Suprapubic skin (tissue), 3 donors: ENCODE data around the gene CD300E.

Experiments used
- POLR2AphosphoS5 ChIP-seq, 3 donors: sonication (generic); formaldehyde crosslinking; IDR thresholded peaks; one replicate each; pipeline ENCODE4 v1.6.1; 2017; ENCODE audit warnings: antibody characterized with exemption in 3 of 3
- TF ChIP-seq, protein P1 (sequence below), 2 donors: fragments of 200-600 bp in 1 of 2; fragments of 450-650 bp in 1 of 2; sonication (generic) in 1 of 2; IDR thresholded peaks; one replicate each; pipeline ENCODE4 v1.5.1; 2016 to 2019; ENCODE audit warnings: antibody characterized with exemption in 2 of 2, mild to moderate bottlenecking in 1 of 2, moderate library complexity in 1 of 2

DNA sequence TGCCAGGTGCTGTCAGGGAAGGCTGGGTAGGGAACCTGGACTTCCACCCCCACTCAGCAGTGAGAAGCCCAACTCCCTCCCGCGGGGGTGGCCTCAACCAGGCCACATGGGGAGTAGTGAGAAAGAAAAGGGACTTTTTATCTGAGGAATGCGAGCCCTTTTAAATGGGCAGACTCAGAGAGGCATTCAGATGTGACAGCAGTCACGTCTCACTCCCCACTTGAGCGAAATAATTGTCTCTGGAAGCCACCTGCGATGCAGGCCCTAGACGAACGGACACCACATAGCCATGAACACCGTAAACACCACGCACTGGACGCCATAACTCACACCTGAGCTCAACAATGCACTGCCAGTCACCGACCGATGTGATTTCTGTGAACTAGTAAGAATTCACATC is 11.9 kb upstream of the CD300E start:
- TF ChIP-seq, protein P1, sequence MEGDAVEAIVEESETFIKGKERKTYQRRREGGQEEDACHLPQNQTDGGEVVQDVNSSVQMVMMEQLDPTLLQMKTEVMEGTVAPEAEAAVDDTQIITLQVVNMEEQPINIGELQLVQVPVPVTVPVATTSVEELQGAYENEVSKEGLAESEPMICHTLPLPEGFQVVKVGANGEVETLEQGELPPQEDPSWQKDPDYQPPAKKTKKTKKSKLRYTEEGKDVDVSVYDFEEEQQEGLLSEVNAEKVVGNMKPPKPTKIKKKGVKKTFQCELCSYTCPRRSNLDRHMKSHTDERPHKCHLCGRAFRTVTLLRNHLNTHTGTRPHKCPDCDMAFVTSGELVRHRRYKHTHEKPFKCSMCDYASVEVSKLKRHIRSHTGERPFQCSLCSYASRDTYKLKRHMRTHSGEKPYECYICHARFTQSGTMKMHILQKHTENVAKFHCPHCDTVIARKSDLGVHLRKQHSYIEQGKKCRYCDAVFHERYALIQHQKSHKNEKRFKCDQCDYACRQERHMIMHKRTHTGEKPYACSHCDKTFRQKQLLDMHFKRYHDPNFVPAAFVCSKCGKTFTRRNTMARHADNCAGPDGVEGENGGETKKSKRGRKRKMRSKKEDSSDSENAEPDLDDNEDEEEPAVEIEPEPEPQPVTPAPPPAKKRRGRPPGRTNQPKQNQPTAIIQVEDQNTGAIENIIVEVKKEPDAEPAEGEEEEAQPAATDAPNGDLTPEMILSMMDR (IDR thresholded peaks at IDR 0.05): no peak
- no peak for TF ChIP-seq POLR2AphosphoS5 (IDR thresholded peaks at IDR 0.05)
